K562 (cell line): ENCODE data around the gene HOXB7. TPM values are rescaled to one million over a fixed set of nuclear protein-coding genes. Genes with fewer than 3 reads are reported as not detected.

Source experiments
- BRCA1 ChIP-seq, 2 experiments: fragments of 450-650 bp in 1 of 2; sonication (generic) in 1 of 2; formaldehyde crosslinking in 1 of 2; IDR thresholded peaks; 2 replicates each; pipeline versions ENCODE4 v1.5.0 to v1.6.1; 2017 to 2020; ENCODE audit warnings: mild to moderate bottlenecking in 1 of 2, missing genetic modification reagents in 1 of 2
- CBFB ChIP-seq: sonication (generic); formaldehyde crosslinking; IDR thresholded peaks from 2 replicates; pipeline ENCODE4 v1.4.0; 2020; ENCODE audit warnings: mild to moderate bottlenecking, missing genetic modification reagents
- KLF10 ChIP-seq: fragments of 250-450 bp; sonication (Bioruptor Pico); IDR thresholded peaks from 2 replicates; pipeline ENCODE4 v1.6.1; 2021; ENCODE audit warnings: matching md5 sums
- NONO ChIP-seq, 2 experiments: fragments of 200-400 bp in 1 of 2; fragments of 450-650 bp in 1 of 2; formaldehyde crosslinking in 1 of 2; IDR thresholded peaks; 2 replicates each; pipeline ENCODE4 v1.6.1; 2017; ENCODE audit warnings: low read depth in 2 of 2, mild to moderate bottlenecking in 2 of 2, moderate library complexity in 2 of 2, low read length in 1 of 2
- SFPQ ChIP-seq: fragments of 200-400 bp; formaldehyde crosslinking; IDR thresholded peaks from 2 replicates; pipeline ENCODE4 v1.6.1; 2017; ENCODE audit warnings: mild to moderate bottlenecking, low read depth, low read length, moderate library complexity
- SIN3A ChIP-seq, 2 experiments: fragments of 150-350 bp in 1 of 2; IDR thresholded peaks; 2 replicates each; pipeline ENCODE4 v1.6.1; 2011 to 2016; ENCODE audit warnings: borderline replicate concordance in 2 of 2, low read depth in 2 of 2, low read length in 2 of 2, mild to moderate bottlenecking in 2 of 2, moderate library complexity in 2 of 2; ENCODE audit not compliant: control insufficient read depth in 1 of 2
- SRF ChIP-seq, 2 experiments: fragments of 250-450, 450-650 bp in 1 of 2; sonication (Bioruptor Pico) in 1 of 2; sonication (generic) in 1 of 2; formaldehyde crosslinking; IDR thresholded peaks; 2 replicates each; pipeline versions ENCODE4 v1.5.0 to v1.5.1; 2020 to 2022; ENCODE audit warnings: mild to moderate bottlenecking in 1 of 2, missing genetic modification reagents in 1 of 2
- WHSC1 ChIP-seq: IDR thresholded peaks from one replicate; pipeline ENCODE4 v1.6.1; 2012; ENCODE audit warnings: low read length, control low read depth, inconsistent platforms
- ZNF253 ChIP-seq: fragments of 250-450 bp; sonication (Bioruptor Pico); conservative IDR thresholded peaks from 2 replicates; pipeline ENCODE4 v1.6.1; 2021; ENCODE audit warnings: mild to moderate bottlenecking
- ZNF644 ChIP-seq: fragments of 200-800 bp; sonication (Bioruptor generic); IDR thresholded peaks from 2 replicates; pipeline ENCODE4 v1.6.1; 2016; ENCODE audit warnings: low read depth, missing genetic modification characterization, missing compliant biosample characterization
- polyA plus RNA-seq, 8 experiments: library from polyadenylated mRNA; depleted of rRNA in 4 of 8; stranded (reverse) in 5 of 8; unstranded in 3 of 8; fragments of >200 nt; fragmentation: Nextera tagmentation in 2 of 8; fragmentation: Illumina TruSeq in 1 of 8; extraction: Ambion mirVana in 2 of 8; extraction: Trizol in 1 of 8; gene quantifications; 2 replicates each; pipeline versions ENCODE4 v1.2.1 to v1.2.3, GENCODE V29; 2011 to 2014; ENCODE audit warnings: inconsistent platforms in 1 of 8, missing spikeins in 1 of 8
- total RNA-seq, 7 experiments: library from RNA; depleted of rRNA in 6 of 7; stranded (reverse); fragments of >200 nt in 6 of 7; fragmentation: Illumina TruSeq in 2 of 7; extraction: Trizol in 2 of 7; gene quantifications; 2 replicates each; pipeline versions ENCODE4 v1.2.1 to v1.2.3, GENCODE V29; 2011 to 2021; ENCODE audit warnings: low replicate concordance in 1 of 7
- TF ChIP-seq, protein P1 (sequence below): fragments of 250-450 bp; sonication (Bioruptor Pico); IDR thresholded peaks from 2 replicates; pipeline ENCODE4 v1.5.0; 2021
- TF ChIP-seq, protein P2 (sequence below): sonication (generic); formaldehyde crosslinking; IDR thresholded peaks from 2 replicates; pipeline ENCODE4 v1.8.0; 2023; ENCODE audit warnings: mild to moderate bottlenecking, missing genetic modification reagents

HOXB7 gene
- total and polyA plus RNA-seq, 9 of the 15 experiments (the other 6 are each of a cell fraction or from before 2014, with no cell fraction given): 5.5 to 16.7 (median 8.3) TPM

GRCh38 chr17:48634493-48635208, 23.8 kb upstream of the HOXB7 start (continued):
- no peak for TF ChIP-seq SFPQ
- no peak for TF ChIP-seq KLF10 (CRISPR knock-in tag)
- TF ChIP-seq CBFB (CRISPR knock-in tag): no peak
- no peak for TF ChIP-seq ZNF253 (CRISPR knock-in tag)
- TF ChIP-seq NONO (IDR thresholded peaks at IDR 0.05; ENCODE audit: low read depth in 2 of 2, low read length in 1 of 2): no peak
- TF ChIP-seq, protein P1, sequence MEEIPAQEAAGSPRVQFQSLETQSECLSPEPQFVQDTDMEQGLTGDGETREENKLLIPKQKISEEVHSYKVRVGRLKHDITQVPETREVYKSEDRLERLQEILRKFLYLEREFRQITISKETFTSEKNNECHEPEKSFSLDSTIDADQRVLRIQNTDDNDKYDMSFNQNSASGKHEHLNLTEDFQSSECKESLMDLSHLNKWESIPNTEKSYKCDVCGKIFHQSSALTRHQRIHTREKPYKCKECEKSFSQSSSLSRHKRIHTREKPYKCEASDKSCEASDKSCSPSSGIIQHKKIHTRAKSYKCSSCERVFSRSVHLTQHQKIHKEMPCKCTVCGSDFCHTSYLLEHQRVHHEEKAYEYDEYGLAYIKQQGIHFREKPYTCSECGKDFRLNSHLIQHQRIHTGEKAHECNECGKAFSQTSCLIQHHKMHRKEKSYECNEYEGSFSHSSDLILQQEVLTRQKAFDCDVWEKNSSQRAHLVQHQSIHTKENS (CRISPR knock-in tag): no peak
- no peak for TF ChIP-seq BRCA1 (IDR thresholded peaks at IDR 0.05)
- TF ChIP-seq BRCA1 (CRISPR knock-in tag; IDR thresholded peaks at IDR 0.05): no peak
- no peak for TF ChIP-seq WHSC1
- TF ChIP-seq, protein P2, sequence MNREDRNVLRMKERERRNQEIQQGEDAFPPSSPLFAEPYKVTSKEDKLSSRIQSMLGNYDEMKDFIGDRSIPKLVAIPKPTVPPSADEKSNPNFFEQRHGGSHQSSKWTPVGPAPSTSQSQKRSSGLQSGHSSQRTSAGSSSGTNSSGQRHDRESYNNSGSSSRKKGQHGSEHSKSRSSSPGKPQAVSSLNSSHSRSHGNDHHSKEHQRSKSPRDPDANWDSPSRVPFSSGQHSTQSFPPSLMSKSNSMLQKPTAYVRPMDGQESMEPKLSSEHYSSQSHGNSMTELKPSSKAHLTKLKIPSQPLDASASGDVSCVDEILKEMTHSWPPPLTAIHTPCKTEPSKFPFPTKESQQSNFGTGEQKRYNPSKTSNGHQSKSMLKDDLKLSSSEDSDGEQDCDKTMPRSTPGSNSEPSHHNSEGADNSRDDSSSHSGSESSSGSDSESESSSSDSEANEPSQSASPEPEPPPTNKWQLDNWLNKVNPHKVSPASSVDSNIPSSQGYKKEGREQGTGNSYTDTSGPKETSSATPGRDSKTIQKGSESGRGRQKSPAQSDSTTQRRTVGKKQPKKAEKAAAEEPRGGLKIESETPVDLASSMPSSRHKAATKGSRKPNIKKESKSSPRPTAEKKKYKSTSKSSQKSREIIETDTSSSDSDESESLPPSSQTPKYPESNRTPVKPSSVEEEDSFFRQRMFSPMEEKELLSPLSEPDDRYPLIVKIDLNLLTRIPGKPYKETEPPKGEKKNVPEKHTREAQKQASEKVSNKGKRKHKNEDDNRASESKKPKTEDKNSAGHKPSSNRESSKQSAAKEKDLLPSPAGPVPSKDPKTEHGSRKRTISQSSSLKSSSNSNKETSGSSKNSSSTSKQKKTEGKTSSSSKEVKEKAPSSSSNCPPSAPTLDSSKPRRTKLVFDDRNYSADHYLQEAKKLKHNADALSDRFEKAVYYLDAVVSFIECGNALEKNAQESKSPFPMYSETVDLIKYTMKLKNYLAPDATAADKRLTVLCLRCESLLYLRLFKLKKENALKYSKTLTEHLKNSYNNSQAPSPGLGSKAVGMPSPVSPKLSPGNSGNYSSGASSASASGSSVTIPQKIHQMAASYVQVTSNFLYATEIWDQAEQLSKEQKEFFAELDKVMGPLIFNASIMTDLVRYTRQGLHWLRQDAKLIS (CRISPR knock-in tag): no peak
- no peak for TF ChIP-seq SIN3A (IDR thresholded peaks at IDR 0.05; ENCODE audit: borderline replicate concordance in 2 of 2, control insufficient read depth in 1 of 2, low read depth in 2 of 2, low read length in 2 of 2)
- no peak for TF ChIP-seq SRF (CRISPR knock-in tag; IDR thresholded peaks at IDR 0.05)
- TF ChIP-seq ZNF644 (tag): no peak
